HG03457 (cell line): ENCODE results near the gene ZCCHC18.
"Not testable (repeated sequence)": the region's sequence is repeated elsewhere in the genome, so short reads cannot be mapped to it uniquely, and the experiment has no call there.

Experiments
- ATAC-seq: cut with Tn5 transposase; IDR thresholded peaks from one replicate; pipeline ENCODE4 v1.9.1; 2021; ENCODE audit warnings: moderate number of reproducible peaks; ENCODE audit not compliant: unreplicated experiment

ZCCHC18 gene

GRCh38 chrX:104112326-104112951, at the start of gene ZCCHC18:
Gene ZCCHC18, plus strand, starts transcription at chrX:104112523. Its CDS starts 1,589 bp downstream, at chrX:104114112.
- peak; percentile 65 for ATAC-seq

- ATAC-seq = not testable (repeated sequence)
Observed at GRCh38 chrX:104062636-104063035, 49.7 kb upstream of the ZCCHC18 start.

GRCh38 chrX:104075778-104076445, 36.4 kb upstream of the ZCCHC18 start, which contains the start of gene TMSB15C:
Gene TMSB15C, minus strand, starts transcription at chrX:104076236.
- peak; percentile 96 for ATAC-seq

GRCh38 chrX:104077854-104078253, 34.5 kb upstream of the ZCCHC18 start:
- ATAC-seq = not testable (repeated sequence)

- no peak for ATAC-seq
Observed at GRCh38 chrX:104084063-104084462, 28.3 kb upstream of the ZCCHC18 start.

- ATAC-seq = no peak
Observed at GRCh38 chrX:104084534-104085277, 27.6 kb upstream of the ZCCHC18 start.

- no peak for ATAC-seq
Observed at GRCh38 chrX:104085477-104085876, 26.8 kb upstream of the ZCCHC18 start.

GRCh38 chrX:104085919-104086318, 26.4 kb upstream of the ZCCHC18 start:
- no peak for ATAC-seq

- ATAC-seq = no peak
Observed at GRCh38 chrX:104098151-104098808, 14.0 kb upstream of the ZCCHC18 start.

GRCh38 chrX:104098919-104099318, 13.4 kb upstream of the ZCCHC18 start:
- ATAC-seq = no peak

- ATAC-seq = no peak
Observed at GRCh38 chrX:104104676-104105075, 7.6 kb upstream of the ZCCHC18 start.

GRCh38 chrX:104105330-104106262, 6.7 kb upstream of the ZCCHC18 start:
- no peak for ATAC-seq

- no peak for ATAC-seq
Observed at GRCh38 chrX:104108955-104109354, 3.4 kb upstream of the ZCCHC18 start.

GRCh38 chrX:104110491-104111240, 1.7 kb upstream of the ZCCHC18 start:
- ATAC-seq = peak; percentile 43

- ATAC-seq = no peak
Observed at GRCh38 chrX:104113222-104113965, 1.1 kb downstream of the ZCCHC18 start.

GRCh38 chrX:104117759-104118158, 5.4 kb downstream of the ZCCHC18 start:
- ATAC-seq = no peak

GRCh38 chrX:104118765-104119164, 6.4 kb downstream of the ZCCHC18 start:
- ATAC-seq = no peak

GRCh38 chrX:104122829-104123228, 10.5 kb downstream of the ZCCHC18 start:
- ATAC-seq = no peak

GRCh38 chrX:104126856-104127255, 14.5 kb downstream of the ZCCHC18 start:
- ATAC-seq = no peak
